GM18502 (cell line): ENCODE data around the gene OSMR.

Experiments used
- ATAC-seq: cut with Tn5 transposase; IDR thresholded peaks from one replicate; pipeline ENCODE4 v1.9.1; 2021; ENCODE audit warnings: mild to moderate bottlenecking; ENCODE audit not compliant: unreplicated experiment, poor library complexity

The OSMR gene

DNA sequence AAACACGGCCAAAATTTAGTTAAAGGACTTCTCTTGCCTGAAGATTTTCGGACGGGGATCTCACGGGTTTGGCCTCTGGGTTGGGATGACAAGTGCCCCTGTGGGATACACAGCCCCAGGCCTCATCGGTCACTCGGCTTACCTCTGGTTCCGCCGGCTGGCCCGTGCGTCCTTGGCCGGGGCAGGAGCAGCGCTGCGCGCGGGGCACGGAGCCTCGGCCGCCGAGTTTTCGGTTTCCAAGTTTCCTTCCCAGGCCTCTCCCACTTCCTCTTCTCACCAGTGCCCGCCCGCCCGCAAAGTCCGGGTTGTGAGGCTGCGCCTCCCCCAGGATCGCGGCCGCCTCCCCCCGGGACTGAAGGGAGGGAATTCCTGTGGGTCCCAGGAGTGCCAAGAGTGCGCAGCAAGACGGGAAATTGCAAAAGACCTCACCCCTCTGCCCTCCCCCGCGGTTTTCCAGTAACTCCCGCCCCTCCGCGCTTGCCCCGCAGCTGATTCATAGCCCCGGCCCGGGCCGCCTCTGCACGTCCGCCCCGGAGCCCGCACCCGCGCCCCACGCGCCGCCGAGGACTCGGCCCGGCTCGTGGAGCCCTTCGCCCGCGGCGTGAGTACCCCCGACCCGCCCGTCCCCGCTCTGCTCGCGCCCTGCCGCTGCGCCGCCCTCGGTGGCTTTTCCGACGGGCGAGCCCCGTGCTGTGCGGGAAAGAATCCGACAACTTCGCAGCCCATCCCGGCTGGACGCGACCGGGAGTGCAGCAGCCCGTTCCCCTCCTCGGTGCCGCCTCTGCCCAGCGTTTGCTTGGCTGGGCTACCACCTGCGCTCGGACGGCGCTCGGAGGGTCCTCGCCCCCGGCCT lies at the start of gene OSMR:
TSS of gene OSMR (plus strand) at position 487 of the 853 bp plus-strand sequence. CDS start 23,033 bp downstream, outside the sequence.
- ATAC-seq: no peak

DNA sequence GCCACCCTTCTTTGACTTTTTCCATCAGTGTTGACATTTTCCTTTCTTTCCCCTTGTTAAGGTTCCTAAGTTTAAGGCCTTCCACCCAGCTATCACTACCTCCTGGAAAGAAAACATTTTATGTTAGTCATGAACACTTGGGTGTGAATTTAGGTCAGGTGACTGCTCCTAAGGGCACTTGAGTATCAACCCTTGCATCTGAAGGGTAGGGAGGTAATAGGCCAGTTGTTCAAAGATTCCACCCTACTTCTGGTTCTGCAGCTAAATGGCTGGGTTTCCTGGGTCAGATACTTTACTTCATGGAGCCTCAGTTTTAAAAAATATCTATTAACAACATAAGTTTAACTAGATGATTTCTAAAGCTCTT lies 49.1 kb upstream of the OSMR start:
- ATAC-seq: no peak

DNA sequence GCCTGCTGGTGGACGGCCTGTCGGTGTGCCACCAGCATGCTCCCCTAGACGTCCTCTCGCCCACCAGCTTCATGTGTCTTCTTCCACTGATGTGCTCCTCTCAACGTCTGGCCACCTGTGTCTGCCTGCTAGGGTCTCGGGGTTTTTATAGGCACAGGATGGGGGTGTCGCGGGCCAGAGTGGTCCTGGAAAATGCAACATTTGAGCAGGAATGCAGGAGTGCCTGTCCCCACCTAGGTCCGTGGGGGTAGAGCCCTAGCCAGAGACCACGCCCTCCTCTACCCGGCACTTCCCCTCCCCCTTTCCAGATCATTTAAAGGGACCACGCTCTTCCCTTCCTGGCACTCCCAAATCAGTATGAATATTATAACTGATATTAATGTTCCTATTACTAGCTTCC lies 48.0 kb upstream of the OSMR start:
- no peak for ATAC-seq

DNA sequence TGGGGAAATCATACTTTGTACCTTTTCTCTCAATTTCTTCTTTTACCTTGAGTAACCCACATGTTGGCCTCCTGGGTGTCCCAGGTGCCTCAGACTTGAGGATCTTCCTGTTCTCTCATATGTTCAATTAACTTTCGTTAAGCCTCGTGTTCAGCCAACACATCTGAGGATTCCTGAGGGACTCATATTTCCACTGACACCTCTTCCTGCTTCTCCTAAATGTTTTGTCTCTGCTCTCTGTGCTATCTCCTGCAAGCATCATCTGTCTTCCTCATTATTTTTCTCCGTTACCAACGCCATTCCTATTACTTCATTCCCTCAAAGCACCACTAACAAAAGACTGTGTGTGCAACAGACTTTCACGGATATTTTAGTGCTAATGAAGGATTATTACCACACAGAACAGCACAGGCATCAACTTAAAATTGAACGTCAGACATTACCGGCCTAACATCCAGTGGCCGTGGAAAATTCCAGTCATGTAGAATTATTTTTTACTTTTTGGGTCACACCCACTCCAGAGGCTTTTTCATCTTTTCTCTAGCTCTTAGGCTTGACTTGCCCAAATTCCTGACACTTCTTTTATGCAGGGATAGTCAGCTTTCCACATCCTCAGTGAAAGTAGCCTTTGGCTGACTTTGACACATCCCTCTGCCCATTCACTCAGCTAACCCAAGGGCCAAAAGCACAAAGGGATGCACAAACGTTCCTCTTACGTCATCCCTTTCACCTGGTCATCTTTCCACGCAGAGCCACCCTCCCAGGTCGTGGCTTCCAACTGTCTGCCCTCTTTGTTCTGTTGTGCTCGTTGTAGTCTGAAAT lies 46.0 kb upstream of the OSMR start:
- no peak for ATAC-seq

DNA sequence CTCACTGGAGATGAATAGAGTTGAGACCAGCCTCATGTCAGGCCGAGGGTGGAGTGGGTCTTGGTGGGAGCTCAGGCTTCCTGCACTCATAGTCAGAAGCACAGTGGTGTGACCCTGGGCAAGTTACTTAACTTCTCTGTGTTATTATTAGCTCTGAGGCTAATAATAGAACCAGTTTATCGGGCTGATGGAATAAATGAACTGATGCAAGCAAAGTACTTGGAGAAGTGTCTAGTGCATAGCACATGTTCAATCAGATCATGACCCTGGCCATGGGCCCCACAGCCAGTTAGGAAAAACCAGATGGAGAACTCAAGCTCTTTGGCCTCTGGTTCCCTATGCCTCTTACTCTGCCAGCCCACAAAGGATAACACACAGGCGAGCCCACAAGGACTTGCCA lies 45.3 kb upstream of the OSMR start:
- ATAC-seq: no peak

DNA sequence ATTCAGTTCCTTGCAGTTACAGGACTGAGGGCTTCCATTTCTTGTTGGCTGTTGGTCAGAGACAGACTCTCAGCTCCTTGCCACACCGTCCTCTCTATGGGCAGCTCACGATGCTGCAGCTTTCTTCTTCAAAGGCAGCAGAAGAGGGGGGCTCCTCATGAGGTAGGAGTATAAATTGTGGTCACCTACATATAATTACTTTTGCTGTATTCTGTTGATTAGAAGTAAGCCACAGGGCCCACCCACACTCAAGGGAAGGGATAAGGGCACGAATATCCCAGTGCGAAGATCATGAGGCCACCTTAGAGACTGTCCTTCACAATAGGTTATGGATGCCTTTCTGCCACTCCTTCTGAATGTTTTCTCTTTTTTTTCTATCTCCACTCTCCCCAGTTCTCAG lies 43.7 kb upstream of the OSMR start:
- no peak for ATAC-seq

DNA sequence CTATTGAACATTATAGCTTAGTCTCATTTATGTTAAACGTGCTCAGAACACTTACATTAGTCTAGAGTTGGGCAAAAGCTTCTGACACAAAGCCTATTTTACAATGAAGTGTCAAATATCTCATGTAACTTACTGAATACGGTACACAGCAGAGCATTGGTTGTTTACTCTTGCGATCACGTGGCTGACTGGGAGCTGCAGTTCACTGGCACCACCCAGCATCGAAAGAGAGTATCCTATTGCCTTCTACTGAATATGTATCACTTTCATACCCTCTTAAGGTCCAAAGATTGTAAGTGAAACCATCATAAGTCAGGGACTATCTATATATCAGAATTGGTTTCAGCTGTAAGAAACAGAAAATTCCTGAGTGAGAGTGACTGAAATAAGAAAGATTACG lies 42.6 kb upstream of the OSMR start:
- ATAC-seq: no peak

DNA sequence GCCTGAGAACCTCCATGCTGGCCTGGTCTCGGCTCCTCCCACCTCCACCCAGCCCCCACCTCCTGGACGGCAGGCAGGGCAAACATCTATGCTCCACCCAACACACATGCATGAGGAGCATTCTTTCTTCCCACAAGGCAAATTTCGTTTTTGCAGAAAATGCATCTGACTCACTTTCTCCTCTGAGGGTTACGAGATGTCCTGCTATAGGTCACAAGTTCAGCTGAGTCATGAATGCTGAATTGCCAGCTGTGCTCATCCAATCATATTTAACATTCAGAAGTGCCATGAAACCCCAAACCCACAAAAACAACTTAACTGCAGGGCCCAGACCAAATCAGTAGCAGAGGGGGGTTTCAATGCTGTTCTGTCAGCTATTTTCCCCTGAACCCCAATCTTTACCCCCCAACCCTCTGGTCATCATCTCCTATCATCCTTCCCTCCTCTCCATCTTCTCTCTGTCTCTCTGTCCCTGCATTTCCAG lies 39.0 kb upstream of the OSMR start:
- no peak for ATAC-seq

DNA sequence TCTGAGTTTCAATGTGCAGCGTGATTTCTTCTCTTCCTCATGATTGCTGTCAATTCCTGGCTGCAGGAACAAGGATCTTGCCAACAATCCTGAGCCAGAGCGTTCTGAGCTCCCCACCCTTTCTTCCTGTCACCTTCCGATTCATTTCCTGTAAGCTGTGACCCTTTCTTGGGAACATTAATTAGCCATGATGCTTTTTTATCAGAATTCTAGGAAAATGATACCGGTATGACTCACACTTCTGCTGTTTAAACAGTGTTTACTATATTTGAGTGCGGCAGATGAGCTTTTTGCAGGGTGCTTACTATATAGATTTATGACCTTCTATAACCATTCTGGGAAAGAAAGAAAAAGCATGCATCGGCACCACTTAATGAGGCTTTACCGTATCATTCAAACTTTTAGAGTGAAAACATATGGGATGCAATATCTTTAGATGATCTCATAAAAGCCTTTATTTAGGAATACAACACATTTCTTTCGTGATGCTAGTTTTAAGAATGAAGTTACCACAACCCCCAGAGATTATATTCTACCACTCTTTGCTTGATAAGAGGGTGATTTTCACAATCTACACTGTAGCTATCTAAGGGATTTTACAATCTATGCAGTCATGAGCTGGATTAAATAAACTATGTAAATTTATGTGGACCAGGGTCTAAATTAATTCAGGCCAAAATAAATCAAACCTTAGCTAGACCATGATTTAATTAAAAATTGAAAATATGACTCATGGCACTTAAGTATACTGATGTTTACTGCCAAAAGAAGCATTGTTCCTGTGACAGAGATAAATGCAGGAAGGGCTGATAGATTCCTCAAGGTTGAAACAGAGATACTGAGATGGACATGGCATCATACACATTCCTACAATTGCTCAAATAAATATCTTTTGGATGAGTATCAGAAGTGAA lies 38.0 kb upstream of the OSMR start:
- no peak for ATAC-seq

DNA sequence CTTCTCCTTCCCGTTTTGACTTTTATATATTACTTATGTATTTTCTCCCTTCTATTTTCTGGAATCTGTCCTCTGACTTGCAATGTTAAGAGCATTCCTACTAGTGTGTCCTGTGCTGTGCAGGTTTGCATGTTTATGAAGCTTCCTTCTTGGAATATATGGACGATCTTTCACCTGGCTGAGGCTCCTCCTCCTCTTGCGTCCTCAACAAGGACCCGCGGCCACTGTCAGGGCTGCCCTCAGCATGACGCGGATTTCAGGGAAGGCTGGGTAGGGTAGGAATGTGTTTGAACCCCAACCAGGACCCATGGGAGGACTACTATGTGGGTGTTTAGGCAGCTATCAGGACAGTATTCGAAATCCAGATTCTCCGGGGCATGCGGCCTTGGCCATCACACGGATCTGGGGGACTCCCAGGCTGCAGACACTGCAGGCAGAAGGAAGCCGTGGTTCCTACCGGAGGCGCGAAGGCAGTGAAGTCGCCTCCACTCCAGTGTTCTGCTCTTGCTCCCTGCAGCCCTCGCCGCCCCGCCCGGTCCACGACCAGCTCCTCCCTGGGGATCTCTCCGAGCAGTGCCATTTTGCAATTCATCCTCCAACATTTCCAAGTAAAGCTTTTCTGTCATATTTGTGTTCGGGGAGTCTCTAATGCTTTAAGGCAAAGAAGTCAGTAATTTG lies 37.0 kb upstream of the OSMR start:
- no peak for ATAC-seq

DNA sequence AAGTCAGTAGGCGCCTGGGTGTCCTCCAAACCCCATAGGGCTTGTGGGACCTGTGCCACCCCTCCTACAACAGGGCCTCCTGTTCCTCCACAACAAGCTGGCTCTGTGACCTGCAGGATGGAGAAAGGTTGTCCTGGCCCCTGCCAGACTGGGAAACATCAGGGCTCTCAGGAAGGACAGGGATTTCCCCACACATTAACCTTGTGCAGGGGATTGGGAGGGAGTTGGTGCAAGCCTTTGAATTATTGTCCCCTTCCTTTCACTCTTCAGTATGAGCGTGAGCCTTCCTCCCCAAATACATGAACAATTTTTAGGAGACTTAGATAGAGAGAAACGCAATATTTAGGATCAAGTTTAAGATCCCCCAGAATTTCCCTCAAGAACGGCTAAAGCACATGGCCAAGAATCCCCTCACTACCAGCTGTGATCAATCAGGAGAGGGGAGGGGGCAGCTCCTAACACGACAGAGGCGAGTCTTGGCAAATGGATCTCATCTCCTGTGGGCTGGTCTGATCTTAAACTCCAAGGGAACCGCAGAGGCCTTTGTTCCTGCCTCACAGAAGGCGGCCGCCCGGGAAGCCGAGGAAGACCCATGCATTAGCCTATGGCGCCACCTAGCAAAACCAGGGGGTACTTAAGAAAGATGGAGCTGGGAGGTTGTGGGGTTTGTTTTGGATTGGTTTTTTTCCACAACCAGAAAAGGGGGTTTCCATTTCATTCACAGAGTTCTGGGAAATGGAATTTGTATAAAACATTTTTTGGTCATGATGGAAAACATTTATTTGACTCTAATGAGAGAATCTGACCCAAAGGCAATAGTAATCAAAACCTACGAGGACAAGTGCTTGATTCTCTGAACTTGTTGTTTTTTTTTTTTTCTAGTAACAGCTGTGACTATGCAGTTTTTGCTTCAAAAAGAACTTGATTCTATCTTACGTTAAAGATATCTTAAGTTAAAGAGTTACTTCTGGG lies 36.1 kb upstream of the OSMR start:
- peak; percentile 74 for ATAC-seq

DNA sequence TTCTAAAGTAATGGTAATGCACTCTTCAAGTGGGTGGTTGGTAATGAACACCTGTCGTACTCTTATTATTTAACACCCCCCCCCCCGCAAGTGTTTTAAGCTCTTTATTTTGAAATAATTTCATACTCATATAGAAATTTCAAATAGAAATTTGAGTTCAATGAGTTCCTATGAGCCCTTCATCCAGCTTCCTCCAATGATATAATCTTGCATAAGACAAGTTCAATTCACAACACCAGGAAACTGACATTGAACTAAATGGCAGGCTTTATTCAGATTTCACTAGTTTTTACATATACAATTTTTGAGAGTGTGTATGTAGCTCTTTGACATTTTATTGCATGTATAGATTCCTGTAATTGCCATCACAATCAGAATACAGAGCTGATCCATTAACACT lies 30.9 kb upstream of the OSMR start:
- ATAC-seq: no peak

DNA sequence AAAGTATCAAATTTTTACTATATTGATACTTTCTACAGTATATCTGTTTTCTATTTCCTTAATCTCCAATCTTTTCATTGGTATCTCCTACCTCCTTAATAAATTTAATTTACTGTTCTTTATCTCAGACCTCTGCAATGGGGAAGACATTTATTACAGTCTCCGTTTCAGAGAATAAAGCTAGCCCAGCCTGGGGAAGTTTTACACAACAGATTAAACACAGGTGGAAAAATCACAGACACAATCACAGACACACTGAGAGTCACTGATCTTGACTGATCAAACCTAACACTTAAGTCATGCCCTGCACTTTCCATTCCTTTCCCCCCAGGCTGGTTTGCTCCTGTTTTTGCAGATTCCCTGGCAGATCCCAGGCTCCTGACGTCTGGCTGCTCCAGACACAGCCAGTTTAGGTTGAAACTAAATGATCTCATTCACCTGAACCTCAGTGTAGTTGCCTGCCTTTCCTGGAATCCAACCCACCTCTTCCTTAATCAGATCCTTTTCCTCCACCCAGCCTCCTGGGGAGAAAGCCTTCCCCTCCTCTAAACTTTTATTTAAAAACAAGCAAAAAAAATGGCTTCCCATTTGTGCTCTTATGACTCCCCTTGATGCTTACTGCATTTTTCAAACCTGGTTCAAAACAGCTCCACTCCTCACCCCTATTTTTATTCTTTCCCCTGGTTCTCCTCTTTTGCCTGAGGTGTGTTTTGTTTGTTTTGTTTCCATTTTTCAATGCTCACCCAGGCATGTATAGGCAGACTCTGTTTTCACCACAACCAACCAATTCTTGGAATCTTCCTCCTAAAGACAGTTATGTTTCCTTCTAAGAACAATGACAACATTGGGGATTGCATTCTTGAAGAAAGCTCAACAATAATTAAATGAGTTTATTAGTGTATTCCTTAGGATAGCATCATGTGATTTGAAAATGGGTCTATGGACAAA lies 29.5 kb upstream of the OSMR start:
- ATAC-seq: no peak

DNA sequence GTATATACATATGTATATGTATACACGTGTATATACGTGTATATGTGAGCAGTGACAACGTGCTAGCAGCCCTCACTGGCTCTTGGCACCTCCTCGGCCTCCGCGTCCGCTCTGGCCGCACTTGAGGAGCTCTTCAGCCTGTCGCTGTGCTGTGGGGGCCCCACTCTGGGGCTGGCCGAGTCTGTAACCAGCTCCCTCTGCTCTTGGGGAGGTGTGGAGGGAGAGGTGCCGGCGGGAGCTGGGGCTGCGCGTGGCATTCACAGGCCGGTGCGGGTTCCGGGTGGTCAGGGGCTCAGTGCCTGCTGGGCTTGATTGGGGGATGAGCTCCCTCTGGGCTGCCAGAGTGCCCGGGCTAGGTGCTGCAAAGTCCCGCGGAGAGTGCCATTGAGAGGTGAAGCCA lies 24.1 kb upstream of the OSMR start:
- ATAC-seq: no peak

DNA sequence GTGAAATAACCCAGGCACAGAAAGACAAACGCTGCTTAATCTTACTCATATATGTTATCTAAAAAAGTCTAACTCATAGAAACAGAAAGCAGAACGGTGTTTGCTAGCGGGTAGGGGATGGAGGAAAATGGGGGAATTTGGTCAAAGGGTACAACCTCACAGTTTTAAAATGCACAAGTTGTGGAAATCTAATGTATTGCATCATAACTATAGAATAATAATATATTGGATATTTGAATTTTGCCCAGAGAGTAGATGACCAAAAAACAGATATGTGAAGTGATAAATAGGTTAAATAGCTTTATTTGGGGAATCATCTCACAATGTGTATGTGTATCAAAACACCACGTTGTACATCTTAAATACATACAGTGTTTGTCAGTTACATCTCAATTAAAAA lies 22.3 kb upstream of the OSMR start:
- no peak for ATAC-seq

DNA sequence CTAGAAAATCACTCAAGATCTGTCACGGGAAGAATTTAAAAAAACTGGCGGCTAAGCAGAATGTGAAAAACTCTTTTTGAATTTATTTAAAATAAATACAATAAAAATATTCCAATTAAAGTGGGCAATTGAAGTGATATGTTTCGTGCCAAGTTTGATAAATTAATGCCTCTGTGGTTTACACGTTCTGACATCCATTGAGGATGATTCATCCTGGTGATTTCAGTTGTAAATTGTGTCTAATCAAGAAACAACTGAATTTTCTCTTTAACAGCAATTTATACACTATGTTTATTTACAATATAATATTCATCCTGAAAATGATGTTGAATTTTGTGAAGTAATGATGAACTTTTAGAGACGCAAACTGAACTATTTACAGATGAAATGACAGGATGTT lies 21.0 kb upstream of the OSMR start:
- ATAC-seq: no peak

DNA sequence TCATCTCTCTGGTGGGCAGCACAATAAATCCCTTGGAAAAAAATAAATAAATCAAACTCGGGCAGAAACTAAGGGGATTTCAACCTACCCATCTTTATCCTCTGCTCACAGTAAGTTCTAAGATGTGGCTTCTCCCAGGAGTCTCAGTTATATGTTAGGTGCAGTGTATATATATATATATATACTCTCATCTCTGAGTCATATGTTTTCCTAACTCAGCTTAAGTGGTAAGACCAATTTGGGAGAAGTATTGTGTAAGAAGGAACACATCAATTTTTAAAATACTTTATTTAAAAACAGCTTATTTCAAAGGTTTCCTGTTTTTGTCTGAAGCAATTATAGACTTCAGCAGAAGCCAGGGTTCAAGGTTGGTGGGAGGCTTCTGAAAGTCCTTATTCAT lies 20.3 kb upstream of the OSMR start:
- no peak for ATAC-seq

DNA sequence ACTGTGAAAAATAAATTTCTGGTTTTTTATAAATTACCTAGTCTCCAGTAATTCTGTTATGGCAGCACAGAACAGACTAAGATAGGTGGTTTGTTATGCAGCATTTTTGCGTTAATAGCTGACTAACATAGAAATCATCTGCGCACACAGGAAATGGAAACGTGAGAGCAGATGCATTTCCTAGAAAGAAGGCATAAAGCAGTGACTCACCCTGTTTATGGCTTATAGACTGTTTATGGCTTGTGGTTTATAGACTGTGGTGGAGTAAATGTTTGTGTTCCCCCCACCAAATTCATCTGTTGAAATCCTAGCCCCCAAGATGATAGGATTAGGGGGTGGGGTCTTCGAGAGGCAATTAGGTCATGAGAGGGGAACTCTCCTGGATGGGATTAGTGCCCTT lies 18.3 kb upstream of the OSMR start:
- ATAC-seq: no peak
